GM12873 (cell line): ENCODE data around the gene CTNNBL1.

ENCODE experiments used
- TF ChIP-seq, protein P1 (sequence below): IDR thresholded peaks from 2 replicates; pipeline ENCODE4 v1.5.1; 2012; ENCODE audit warnings: low read depth, mild to moderate bottlenecking, moderate library complexity, low read length, control low read depth; ENCODE audit not compliant: insufficient read depth; ENCODE audit errors: missing control alignments

CTNNBL1 gene

GRCh38 chr20:37725165-37725564 is 31.3 kb downstream of the CTNNBL1 start:
- TF ChIP-seq, protein P1, sequence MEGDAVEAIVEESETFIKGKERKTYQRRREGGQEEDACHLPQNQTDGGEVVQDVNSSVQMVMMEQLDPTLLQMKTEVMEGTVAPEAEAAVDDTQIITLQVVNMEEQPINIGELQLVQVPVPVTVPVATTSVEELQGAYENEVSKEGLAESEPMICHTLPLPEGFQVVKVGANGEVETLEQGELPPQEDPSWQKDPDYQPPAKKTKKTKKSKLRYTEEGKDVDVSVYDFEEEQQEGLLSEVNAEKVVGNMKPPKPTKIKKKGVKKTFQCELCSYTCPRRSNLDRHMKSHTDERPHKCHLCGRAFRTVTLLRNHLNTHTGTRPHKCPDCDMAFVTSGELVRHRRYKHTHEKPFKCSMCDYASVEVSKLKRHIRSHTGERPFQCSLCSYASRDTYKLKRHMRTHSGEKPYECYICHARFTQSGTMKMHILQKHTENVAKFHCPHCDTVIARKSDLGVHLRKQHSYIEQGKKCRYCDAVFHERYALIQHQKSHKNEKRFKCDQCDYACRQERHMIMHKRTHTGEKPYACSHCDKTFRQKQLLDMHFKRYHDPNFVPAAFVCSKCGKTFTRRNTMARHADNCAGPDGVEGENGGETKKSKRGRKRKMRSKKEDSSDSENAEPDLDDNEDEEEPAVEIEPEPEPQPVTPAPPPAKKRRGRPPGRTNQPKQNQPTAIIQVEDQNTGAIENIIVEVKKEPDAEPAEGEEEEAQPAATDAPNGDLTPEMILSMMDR: no peak

DNA sequence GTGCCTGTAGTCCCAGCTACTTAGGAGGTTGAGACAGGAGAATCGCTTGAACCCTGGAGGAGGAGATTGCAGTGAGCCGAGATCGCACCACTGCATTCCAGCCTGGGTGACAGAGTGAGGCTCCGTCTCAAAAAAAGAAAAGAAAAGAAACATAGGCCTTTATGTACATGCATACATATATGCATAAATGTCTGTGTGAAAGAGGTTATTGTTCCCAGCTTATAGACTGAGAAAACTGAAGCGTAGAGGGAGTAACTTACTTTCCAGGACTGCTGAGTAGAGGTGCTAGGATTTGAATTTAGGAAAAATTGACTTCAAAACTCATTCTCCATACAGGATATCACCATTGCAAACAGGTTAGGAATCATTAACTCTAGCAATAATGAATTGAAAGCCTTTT is 32.0 kb downstream of the CTNNBL1 start:
- TF ChIP-seq, protein P1: no peak

GRCh38 chr20:37726321-37726720 is 32.5 kb downstream of the CTNNBL1 start:
- TF ChIP-seq, protein P1: no peak

GRCh38 chr20:37726971-37727956 is 33.4 kb downstream of the CTNNBL1 start:
- TF ChIP-seq, protein P1: no peak

GRCh38 chr20:37727957-37728634 is 34.3 kb downstream of the CTNNBL1 start:
- TF ChIP-seq, protein P1: no peak

DNA sequence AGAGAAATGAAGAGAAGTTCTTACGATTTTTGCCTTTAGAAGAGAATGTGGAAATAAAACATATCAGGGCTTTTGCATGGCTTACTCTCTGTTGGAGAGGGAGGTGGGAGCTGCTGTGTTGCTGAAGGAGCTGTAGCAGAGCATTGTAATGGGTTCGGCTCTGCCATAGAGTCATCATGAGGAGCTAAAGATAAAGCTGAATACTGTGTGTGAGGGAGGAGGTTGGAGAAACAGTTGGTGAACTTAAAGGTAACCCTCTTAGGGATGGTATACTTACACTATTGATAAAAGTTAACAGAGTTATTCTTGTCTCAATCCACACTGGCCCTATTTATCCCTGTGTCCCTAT is 34.8 kb downstream of the CTNNBL1 start:
- TF ChIP-seq, protein P1: no peak

DNA sequence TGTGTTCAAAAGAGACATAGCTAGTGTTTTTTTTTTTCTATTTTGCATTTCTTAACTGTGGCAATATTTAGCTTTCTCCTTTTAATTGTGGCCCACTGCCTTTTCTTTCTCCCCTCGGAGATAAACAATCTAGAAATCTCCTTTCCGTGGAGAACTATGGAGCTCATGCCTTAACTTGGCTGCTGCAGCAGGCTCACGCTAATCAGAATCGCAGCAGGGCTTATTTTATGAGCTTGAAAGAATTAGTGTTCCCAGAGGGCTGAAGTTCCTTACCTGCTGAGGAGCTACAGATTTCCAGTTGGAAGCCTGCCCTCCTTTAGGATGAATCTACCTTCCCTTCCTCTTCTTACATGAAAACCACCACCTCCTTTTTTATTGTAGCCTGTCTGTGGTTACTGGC is 35.6 kb downstream of the CTNNBL1 start:
- TF ChIP-seq, protein P1: no peak
